ENCODE data around the gene KPNA6. TPM values are rescaled to one million over a fixed set of nuclear protein-coding genes. Genes with fewer than 3 reads are reported as not detected.

KPNA6 gene
- total and polyA plus RNA-seq, 2 of the 13 experiments (the other 11 are each of a cell fraction or from before 2014, with no cell fraction given), result 22.0 to 47.5 TPM

DNA sequence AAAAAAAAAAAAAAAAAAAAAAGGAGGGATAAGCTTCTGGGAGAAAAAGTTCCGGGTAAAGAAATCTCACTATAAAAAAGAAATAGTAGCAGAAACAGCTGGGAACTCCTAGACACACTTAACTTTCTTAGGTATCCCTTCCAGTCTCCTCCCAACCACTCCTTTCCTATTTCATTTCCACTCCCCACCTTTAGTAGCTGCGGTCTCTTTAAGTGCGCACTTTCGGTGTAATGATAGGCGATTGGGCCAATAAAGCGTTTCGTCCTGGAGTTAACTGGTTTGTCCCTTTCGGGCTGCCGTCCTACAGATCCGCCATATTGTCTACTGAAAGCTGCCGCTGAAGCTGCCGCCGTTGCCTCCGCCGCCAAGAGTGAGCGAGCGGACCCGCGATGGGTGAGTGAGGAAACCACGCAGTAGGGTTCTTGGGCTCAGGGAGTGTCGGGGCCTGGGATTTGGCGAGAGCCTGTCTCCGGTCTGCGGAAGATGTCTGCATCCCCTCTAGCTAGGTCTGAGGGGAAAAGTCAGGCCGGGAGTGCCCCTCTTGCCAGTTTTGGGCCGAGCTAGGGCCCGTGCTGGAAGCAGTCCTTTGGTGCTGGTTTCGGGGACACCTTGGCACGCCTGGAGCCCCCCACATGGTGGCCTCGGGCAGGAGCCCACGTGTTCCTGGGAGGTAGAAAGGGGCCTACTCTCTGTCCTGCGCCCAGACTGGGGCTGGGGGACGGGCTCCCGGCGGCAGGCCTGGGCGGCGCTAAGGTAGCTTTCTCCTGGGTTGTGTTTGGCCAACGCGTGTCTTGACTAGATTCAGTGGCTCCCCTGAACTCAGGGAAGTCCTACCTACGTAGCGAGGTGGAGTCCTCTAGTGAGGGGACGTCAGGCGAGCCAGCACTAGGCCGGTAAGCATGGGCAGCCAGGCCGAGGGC, at the start of gene KPNA6 (continued):
- TF ChIP-seq, protein P1, sequence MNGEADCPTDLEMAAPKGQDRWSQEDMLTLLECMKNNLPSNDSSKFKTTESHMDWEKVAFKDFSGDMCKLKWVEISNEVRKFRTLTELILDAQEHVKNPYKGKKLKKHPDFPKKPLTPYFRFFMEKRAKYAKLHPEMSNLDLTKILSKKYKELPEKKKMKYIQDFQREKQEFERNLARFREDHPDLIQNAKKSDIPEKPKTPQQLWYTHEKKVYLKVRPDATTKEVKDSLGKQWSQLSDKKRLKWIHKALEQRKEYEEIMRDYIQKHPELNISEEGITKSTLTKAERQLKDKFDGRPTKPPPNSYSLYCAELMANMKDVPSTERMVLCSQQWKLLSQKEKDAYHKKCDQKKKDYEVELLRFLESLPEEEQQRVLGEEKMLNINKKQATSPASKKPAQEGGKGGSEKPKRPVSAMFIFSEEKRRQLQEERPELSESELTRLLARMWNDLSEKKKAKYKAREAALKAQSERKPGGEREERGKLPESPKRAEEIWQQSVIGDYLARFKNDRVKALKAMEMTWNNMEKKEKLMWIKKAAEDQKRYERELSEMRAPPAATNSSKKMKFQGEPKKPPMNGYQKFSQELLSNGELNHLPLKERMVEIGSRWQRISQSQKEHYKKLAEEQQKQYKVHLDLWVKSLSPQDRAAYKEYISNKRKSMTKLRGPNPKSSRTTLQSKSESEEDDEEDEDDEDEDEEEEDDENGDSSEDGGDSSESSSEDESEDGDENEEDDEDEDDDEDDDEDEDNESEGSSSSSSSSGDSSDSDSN (CRISPR knock-in tag; IDR thresholded peaks at IDR 0.05), result peak; percentile 81
- TF ChIP-seq NFYC (CRISPR knock-in tag; IDR thresholded peaks at IDR 0.05), result peak; percentile 50
- TF ChIP-seq IKZF4 (CRISPR knock-in tag; IDR thresholded peaks at IDR 0.05; ENCODE audit: borderline replicate concordance, low read depth, not compliant biosample characterization), result no peak
- TF ChIP-seq, protein P2, sequence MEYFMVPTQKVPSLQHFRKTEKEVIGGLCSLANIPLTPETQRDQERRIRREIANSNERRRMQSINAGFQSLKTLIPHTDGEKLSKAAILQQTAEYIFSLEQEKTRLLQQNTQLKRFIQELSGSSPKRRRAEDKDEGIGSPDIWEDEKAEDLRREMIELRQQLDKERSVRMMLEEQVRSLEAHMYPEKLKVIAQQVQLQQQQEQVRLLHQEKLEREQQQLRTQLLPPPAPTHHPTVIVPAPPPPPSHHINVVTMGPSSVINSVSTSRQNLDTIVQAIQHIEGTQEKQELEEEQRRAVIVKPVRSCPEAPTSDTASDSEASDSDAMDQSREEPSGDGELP (IDR thresholded peaks at IDR 0.05; ENCODE audit: borderline replicate concordance, low read depth), result peak; percentile 20; the same call in 1 of the 2 replicates
- TF ChIP-seq, protein P3, sequence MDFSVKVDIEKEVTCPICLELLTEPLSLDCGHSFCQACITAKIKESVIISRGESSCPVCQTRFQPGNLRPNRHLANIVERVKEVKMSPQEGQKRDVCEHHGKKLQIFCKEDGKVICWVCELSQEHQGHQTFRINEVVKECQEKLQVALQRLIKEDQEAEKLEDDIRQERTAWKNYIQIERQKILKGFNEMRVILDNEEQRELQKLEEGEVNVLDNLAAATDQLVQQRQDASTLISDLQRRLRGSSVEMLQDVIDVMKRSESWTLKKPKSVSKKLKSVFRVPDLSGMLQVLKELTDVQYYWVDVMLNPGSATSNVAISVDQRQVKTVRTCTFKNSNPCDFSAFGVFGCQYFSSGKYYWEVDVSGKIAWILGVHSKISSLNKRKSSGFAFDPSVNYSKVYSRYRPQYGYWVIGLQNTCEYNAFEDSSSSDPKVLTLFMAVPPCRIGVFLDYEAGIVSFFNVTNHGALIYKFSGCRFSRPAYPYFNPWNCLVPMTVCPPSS (IDR thresholded peaks at IDR 0.05), result no peak
- no peak; the same call in 1 of the 2 replicates for TF ChIP-seq NFKB2 (CRISPR knock-in tag; IDR thresholded peaks at IDR 0.05; ENCODE audit: borderline replicate concordance)
- TF ChIP-seq ZNF256 (CRISPR knock-in tag; conservative IDR thresholded peaks at IDR 0.05), result 0 out of 2 replicates have a peak, but pooled peaks have one; percentile 56
- no peak for TF ChIP-seq LCORL (IDR thresholded peaks at IDR 0.05)
- TF ChIP-seq LCORL (CRISPR knock-in tag; IDR thresholded peaks at IDR 0.05), result peak; percentile 77
- 0 out of 2 replicates have a peak, but pooled peaks have one; percentile 65 for TF ChIP-seq GLI4 (CRISPR knock-in tag; IDR thresholded peaks at IDR 0.05; ENCODE audit: borderline replicate concordance)
- TF ChIP-seq SRSF1 (optimal IDR thresholded peaks at IDR 0.05; ENCODE audit: low read depth, low read length), result peak; percentile 49
- TF ChIP-seq, protein P4, sequence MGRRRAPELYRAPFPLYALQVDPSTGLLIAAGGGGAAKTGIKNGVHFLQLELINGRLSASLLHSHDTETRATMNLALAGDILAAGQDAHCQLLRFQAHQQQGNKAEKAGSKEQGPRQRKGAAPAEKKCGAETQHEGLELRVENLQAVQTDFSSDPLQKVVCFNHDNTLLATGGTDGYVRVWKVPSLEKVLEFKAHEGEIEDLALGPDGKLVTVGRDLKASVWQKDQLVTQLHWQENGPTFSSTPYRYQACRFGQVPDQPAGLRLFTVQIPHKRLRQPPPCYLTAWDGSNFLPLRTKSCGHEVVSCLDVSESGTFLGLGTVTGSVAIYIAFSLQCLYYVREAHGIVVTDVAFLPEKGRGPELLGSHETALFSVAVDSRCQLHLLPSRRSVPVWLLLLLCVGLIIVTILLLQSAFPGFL (CRISPR knock-in tag; IDR thresholded peaks at IDR 0.05), result 0 out of 2 replicates have a peak, but pooled peaks have one; percentile 29
- TF ChIP-seq ZNF7 (CRISPR knock-in tag; IDR thresholded peaks at IDR 0.05), result no peak
- TF ChIP-seq, protein P5, sequence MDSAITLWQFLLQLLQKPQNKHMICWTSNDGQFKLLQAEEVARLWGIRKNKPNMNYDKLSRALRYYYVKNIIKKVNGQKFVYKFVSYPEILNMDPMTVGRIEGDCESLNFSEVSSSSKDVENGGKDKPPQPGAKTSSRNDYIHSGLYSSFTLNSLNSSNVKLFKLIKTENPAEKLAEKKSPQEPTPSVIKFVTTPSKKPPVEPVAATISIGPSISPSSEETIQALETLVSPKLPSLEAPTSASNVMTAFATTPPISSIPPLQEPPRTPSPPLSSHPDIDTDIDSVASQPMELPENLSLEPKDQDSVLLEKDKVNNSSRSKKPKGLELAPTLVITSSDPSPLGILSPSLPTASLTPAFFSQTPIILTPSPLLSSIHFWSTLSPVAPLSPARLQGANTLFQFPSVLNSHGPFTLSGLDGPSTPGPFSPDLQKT (CRISPR knock-in tag; IDR thresholded peaks at IDR 0.05; ENCODE audit: borderline replicate concordance), result no peak
- TF ChIP-seq SMAD1 (CRISPR knock-in tag; IDR thresholded peaks at IDR 0.05; ENCODE audit: borderline replicate concordance, low read depth), result no peak
- TF ChIP-seq SP140L (CRISPR knock-in tag; IDR thresholded peaks at IDR 0.05; ENCODE audit: borderline replicate concordance), result no peak
- TF ChIP-seq, protein P6, sequence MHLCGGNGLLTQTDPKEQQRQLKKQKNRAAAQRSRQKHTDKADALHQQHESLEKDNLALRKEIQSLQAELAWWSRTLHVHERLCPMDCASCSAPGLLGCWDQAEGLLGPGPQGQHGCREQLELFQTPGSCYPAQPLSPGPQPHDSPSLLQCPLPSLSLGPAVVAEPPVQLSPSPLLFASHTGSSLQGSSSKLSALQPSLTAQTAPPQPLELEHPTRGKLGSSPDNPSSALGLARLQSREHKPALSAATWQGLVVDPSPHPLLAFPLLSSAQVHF (CRISPR knock-in tag; IDR thresholded peaks at IDR 0.05), result no peak
- no peak for TF ChIP-seq ZNF569 (CRISPR knock-in tag; IDR thresholded peaks at IDR 0.05; ENCODE audit: borderline replicate concordance)
